BE2C (cell line): Measurements from ENCODE around the gene GCSH.

Source experiments
- DNase-seq: peaks from one replicate; pipeline ENCODE4 v3.0.0-alpha.2; 2020
- H3K27me3 ChIP-seq: fragments of 250-450 bp; sonication (Bioruptor Pico); 2 replicates; pipeline ENCODE4 v1.5.1; 2020; ENCODE audit warnings: mild to moderate bottlenecking
- H3K36me3 ChIP-seq: fragments of 250-450 bp; sonication (Bioruptor Pico); 2 replicates; pipeline ENCODE4 v1.5.1; 2020; ENCODE audit warnings: mild to moderate bottlenecking
- H3K4me1 ChIP-seq: fragments of 250-450 bp; sonication (Bioruptor Pico); 2 replicates; pipeline ENCODE4 v1.5.1; 2020
- H3K4me3 ChIP-seq: 2 replicates; pipeline ENCODE4 v1.5.1; 2011; ENCODE audit warnings: low read depth, low read length
- H3K9me3 ChIP-seq: fragments of 250-450 bp; sonication (Bioruptor Pico); 2 replicates; pipeline ENCODE4 v1.5.1; 2020
- TF ChIP-seq, protein P1 (sequence below): IDR thresholded peaks from 2 replicates; pipeline ENCODE4 v1.5.1; 2012; ENCODE audit warnings: mild to moderate bottlenecking, low read depth, low read length

Gene GCSH

DNA sequence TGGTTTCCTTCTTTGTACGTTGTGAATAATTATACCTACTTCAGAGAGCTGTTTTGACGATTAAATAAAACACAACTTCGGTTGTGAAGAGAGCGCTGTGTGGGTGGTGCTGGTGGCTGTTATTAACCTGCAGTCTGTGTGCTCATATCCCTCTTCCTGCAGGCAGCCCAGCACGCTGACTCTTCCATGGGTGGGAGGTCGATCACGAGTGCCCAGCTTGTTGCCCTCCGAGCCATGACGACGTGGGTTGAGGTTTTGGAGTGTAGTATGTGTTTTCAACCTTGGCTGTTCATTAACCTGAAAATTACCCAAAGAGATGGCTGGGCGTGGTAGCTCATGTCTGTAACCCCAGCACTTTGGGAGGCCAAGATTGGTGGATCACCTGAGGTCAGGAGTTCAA lies 11.3 kb upstream of the GCSH start:
- no peak overlapping the region for H3K4me3 ChIP-seq
- H3K27me3 ChIP-seq, result no peaks in the 10 kb centered on the region
- no peaks in the 10 kb centered on the region for H3K9me3 ChIP-seq
- DNase-seq, result no peak
- TF ChIP-seq, protein P1, sequence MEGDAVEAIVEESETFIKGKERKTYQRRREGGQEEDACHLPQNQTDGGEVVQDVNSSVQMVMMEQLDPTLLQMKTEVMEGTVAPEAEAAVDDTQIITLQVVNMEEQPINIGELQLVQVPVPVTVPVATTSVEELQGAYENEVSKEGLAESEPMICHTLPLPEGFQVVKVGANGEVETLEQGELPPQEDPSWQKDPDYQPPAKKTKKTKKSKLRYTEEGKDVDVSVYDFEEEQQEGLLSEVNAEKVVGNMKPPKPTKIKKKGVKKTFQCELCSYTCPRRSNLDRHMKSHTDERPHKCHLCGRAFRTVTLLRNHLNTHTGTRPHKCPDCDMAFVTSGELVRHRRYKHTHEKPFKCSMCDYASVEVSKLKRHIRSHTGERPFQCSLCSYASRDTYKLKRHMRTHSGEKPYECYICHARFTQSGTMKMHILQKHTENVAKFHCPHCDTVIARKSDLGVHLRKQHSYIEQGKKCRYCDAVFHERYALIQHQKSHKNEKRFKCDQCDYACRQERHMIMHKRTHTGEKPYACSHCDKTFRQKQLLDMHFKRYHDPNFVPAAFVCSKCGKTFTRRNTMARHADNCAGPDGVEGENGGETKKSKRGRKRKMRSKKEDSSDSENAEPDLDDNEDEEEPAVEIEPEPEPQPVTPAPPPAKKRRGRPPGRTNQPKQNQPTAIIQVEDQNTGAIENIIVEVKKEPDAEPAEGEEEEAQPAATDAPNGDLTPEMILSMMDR, result no peak
- H3K4me1 ChIP-seq, result no peaks in the 10 kb centered on the region
- H3K36me3 ChIP-seq, result no peaks in the 10 kb centered on the region

DNA sequence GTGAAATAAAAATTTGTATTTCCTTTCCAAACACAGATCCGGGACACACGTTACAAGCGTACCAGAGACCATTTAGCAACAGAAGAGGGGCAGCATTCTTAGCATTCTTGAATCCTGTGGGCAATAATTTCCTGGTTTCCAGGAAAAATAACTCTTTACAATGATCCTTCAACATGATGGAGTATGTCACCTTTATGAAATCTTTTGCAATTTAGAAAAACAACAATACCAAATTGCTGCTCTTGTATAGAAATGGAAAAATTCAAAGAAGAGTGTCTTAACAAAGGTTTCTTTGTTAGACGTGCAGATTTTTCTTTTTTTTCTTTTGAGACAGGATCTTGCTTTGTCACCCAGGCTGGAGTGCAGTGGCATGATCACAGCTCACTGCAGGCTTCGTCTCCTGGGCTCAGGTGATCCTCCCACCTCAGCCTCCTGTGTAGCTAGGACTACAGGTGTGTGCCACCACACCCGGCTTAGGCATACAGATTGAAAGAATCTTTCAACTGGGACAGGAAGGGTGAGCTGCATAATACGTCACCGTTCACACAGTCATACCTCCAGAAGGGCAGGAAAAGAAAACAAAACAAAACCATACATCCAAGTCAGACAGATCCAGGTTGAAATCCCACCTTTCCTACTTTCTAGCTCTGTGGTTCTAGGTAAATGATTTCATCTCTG lies 10.8 kb upstream of the GCSH start:
- no peak for DNase-seq
- Histone ChIP-seq H3K9me3 (no peaks in the 10 kb centered on the region), H3K4me3 (no peak overlapping the region), H3K4me1 (no peaks in the 10 kb centered on the region), H3K27me3 (no peaks in the 10 kb centered on the region), H3K36me3 (no peaks in the 10 kb centered on the region)
- TF ChIP-seq, protein P1, result no peak

DNA sequence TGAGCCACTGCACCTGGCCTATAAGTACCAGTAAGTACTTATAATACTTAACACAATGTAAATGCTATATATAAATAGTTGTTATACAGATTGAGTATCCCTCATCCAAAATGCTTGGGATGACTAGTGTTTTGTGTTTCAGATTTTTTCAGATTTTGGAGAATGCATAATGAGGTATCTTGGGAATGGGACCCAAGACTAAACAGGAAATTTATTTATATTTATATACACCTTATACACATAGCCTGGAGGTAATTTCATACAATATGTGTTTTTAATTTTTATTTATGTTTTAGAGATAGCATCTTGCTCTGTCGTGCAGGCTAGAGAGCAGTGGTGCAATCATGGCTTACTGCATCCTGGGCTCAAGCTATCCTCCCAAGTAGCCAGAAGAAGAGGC lies 9.8 kb upstream of the GCSH start:
- TF ChIP-seq, protein P1, result no peak
- no peaks in the 10 kb centered on the region for H3K27me3 ChIP-seq
- DNase-seq, result no peak
- H3K9me3 ChIP-seq, result no peaks in the 10 kb centered on the region
- no peak overlapping the region for H3K4me3 ChIP-seq
- H3K36me3 ChIP-seq, result no peaks in the 10 kb centered on the region
- H3K4me1 ChIP-seq, result no peaks in the 10 kb centered on the region

GRCh38 chr16:81101702-81102101 lies 5.5 kb upstream of the GCSH start:
- no peaks in the 10 kb centered on the region for H3K9me3 ChIP-seq
- H3K36me3 ChIP-seq, result no peaks in the 10 kb centered on the region
- TF ChIP-seq, protein P1, result no peak
- H3K27me3 ChIP-seq, result no peaks in the 10 kb centered on the region
- H3K4me1 ChIP-seq, result no peaks in the 10 kb centered on the region
- no peak for DNase-seq
- no peak overlapping the region for H3K4me3 ChIP-seq

DNA sequence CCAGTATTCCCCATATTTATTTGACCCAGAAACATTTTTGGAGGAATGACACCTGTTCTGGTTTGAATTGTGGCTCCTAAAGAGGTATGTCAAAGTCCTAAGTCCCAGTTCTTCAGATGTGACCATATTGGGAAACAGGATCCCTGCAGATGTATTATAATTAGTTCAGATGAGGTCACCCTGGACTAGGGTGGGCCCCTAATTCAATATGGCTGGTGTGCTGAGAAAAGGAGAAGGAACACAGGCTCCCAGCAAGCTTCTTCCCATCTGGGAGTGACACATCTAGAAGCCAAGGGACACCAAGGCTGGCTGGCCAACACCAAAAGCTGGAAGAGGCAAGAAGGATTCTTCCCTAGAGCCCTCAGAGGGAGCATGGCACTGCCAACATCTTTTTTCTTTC lies 3.8 kb upstream of the GCSH start:
- Histone ChIP-seq H3K9me3 (no peaks in the 10 kb centered on the region), H3K36me3 (no peaks in the 10 kb centered on the region), H3K4me3 (no peak overlapping the region), H3K27me3 (no peaks in the 10 kb centered on the region), H3K4me1 (no peaks in the 10 kb centered on the region)
- DNase-seq, result no peak
- TF ChIP-seq, protein P1, result no peak

DNA sequence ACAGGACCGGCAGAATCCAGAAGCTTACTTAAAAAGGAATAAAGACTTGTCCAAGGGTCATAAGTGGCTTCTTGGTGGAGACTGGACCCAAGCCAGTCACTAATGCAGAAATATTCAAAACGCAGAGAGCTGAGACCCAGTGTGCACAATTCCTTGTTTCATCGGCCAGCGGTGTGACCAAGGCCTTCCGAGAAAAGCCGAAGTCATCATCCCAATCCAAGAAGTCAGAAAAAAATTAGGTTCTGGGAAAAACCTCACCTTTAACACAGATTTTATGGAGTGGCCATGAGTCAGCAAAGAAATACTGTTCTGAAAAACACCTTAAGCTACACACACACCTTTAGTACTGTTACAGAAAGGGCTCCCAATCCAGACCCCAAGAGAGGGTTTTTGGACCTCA lies 1.0 kb upstream of the GCSH start:
- Histone ChIP-seq H3K9me3 (no peaks in the 10 kb centered on the region), H3K4me3 (no peak overlapping the region), H3K4me1 (no peaks in the 10 kb centered on the region), H3K27me3 (no peaks in the 10 kb centered on the region), H3K36me3 (no peaks in the 10 kb centered on the region; the same call in 1 of the 2 replicates)
- TF ChIP-seq, protein P1, result no peak
- DNase-seq, result no peak
